Measurements from ENCODE around the gene SPINK4.

SPINK4 gene

GRCh38 chr9:33236571-33236970 is 3.4 kb upstream of the SPINK4 start:
- TF ChIP-seq CTCF (IDR thresholded peaks at IDR 0.05; ENCODE audit: low read depth, low read length, missing control alignments), result no peak
- DNase-seq (ENCODE audit: extremely low read depth, low read depth), result no peak

GRCh38 chr9:33241298-33241697 is 1.3 kb downstream of the SPINK4 start:
- no peak for TF ChIP-seq CTCF (IDR thresholded peaks at IDR 0.05; ENCODE audit: low read depth, low read length, missing control alignments)
- no peak for DNase-seq (ENCODE audit: extremely low read depth, low read depth)
- no peak overlapping the region for H3K4me3 ChIP-seq (replicated peaks; ENCODE audit: low read depth, low read length)

More at GRCh38 chr9:33236571-33236970, 3.4 kb upstream of the SPINK4 start:
- H3K4me3 ChIP-seq (replicated peaks; ENCODE audit: low read depth, low read length), result no peak overlapping the region

- no peak for DNase-seq (ENCODE audit: extremely low read depth, low read depth)
- TF ChIP-seq CTCF (IDR thresholded peaks at IDR 0.05; ENCODE audit: low read depth, low read length, missing control alignments), result no peak
- H3K4me3 ChIP-seq (replicated peaks; ENCODE audit: low read depth, low read length), result no peak overlapping the region
Observed at GRCh38 chr9:33242609-33243134, 2.7 kb downstream of the SPINK4 start.

GRCh38 chr9:33244137-33244784 is 4.3 kb downstream of the SPINK4 start:
- no peak overlapping the region for H3K4me3 ChIP-seq (replicated peaks; ENCODE audit: low read depth, low read length)
- DNase-seq (ENCODE audit: extremely low read depth, low read depth), result no peak
- no peak for TF ChIP-seq CTCF (IDR thresholded peaks at IDR 0.05; ENCODE audit: low read depth, low read length, missing control alignments)

GRCh38 chr9:33245341-33245740 is 5.4 kb downstream of the SPINK4 start:
- no peak overlapping the region for H3K4me3 ChIP-seq (replicated peaks; ENCODE audit: low read depth, low read length)
- TF ChIP-seq CTCF (IDR thresholded peaks at IDR 0.05; ENCODE audit: low read depth, low read length, missing control alignments), result no peak
- no peak for DNase-seq (ENCODE audit: extremely low read depth, low read depth)

- no peak for TF ChIP-seq CTCF (IDR thresholded peaks at IDR 0.05; ENCODE audit: low read depth, low read length, missing control alignments)
- no peak overlapping the region for H3K4me3 ChIP-seq (replicated peaks; ENCODE audit: low read depth, low read length)
- no peak for DNase-seq (ENCODE audit: extremely low read depth, low read depth)
Observed at GRCh38 chr9:33246269-33246860, 6.4 kb downstream of the SPINK4 start.
